ENCODE data around the gene C6orf62.

DNA sequence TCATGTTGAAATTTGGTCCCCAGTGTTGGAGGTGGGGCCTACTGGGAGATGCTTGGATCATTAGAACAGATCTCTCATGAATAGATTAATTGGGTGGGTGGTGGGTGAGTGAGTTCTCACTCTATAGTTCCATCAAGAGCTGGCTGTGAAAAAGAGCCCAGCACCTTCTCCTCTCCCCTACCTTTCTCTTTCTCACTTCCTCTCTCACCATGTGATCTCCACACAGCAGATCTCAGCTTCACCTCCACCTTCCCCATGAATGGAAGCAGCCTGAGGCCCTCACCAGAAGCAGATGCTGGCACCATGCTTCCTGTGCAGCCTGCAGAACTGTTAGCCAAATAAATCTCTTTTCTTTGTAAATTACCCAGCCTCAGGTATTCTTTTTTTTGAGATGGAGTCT, 42.9 kb upstream of the C6orf62 start:
- TF ChIP-seq CTCF (conservative IDR thresholded peaks at IDR 0.05) (no peak), EZH2 (IDR thresholded peaks at IDR 0.05; ENCODE audit: low read depth) (no peak)

Measured in PC-9 (cell line).